ENCODE results near the gene CCDC169.

- no peak for TF ChIP-seq CTCF (IDR thresholded peaks at IDR 0.05; ENCODE audit: extremely low read depth in 1 of 2, insufficient read depth in 1 of 2, low read depth in 1 of 2, low read length in 2 of 2)
- no peak for TF ChIP-seq FOS (IDR thresholded peaks at IDR 0.05; ENCODE audit: borderline replicate concordance, insufficient read depth, low read length)
- no peak for TF ChIP-seq POLR2A (IDR thresholded peaks at IDR 0.05; ENCODE audit: low read depth, low read length)
- TF ChIP-seq POLR2AphosphoS5 (IDR thresholded peaks at IDR 0.05; ENCODE audit: insufficient read depth, low read depth, low read length), result no peak
- no peak for TF ChIP-seq MYC (IDR thresholded peaks at IDR 0.05; ENCODE audit: low read depth, low read length)
- TF ChIP-seq EZH2 (IDR thresholded peaks at IDR 0.05; ENCODE audit: borderline replicate concordance, low read depth, low read length, severe bottlenecking), result no peak
- no peak for TF ChIP-seq JUN (IDR thresholded peaks at IDR 0.05; ENCODE audit: borderline replicate concordance, insufficient read depth, insufficient read length, low read depth)
- no peak for TF ChIP-seq MAX (IDR thresholded peaks at IDR 0.05; ENCODE audit: insufficient read depth, insufficient read length)
- no peak for TF ChIP-seq GATA2 (IDR thresholded peaks at IDR 0.05; ENCODE audit: insufficient read depth, insufficient read length, low read depth, low read length)
These were observed 40.5 kb upstream of the CCDC169 start for GRCh38 chr13:36337938-36338641.
